Ovary (tissue), 3 donors: ENCODE measurements around the gene PRPH2.

Experiments used
- CTCF ChIP-seq, 3 donors: fragments of 450-650 bp in 2 of 3; fragments of 200-600 bp in 1 of 3; IDR thresholded peaks; one replicate each; pipeline versions ENCODE4 v1.5.1 to v1.8.0; 2016 to 2022; ENCODE audit warnings: antibody characterized with exemption in 3 of 3, mild to moderate bottlenecking in 1 of 3
- POLR2A ChIP-seq: fragments of 450-650 bp; IDR thresholded peaks from one replicate; pipeline ENCODE4 v1.6.1; 2017; ENCODE audit warnings: antibody characterized with exemption, mild to moderate bottlenecking, moderate library complexity
- donor health status: DM: no; HTN: no; CAD: no.

- TF ChIP-seq CTCF (IDR thresholded peaks at IDR 0.05) (no peak), POLR2A (no peak)
Observed at GRCh38 chr6:42771741-42772100, 49.3 kb upstream of the PRPH2 start.
